VCaP (cell line): ENCODE measurements around the gene EIF3K.

Experiments
- H3K27ac ChIP-seq: fragments of 450-650 bp; 2 replicates; pipeline ENCODE4 v1.5.1; 2017
- TF ChIP-seq, protein P1 (sequence below): fragments of 450-650 bp; conservative IDR thresholded peaks from 2 replicates; pipeline ENCODE4 v1.5.1; 2017; ENCODE audit warnings: mild to moderate bottlenecking, moderate library complexity

EIF3K gene

DNA sequence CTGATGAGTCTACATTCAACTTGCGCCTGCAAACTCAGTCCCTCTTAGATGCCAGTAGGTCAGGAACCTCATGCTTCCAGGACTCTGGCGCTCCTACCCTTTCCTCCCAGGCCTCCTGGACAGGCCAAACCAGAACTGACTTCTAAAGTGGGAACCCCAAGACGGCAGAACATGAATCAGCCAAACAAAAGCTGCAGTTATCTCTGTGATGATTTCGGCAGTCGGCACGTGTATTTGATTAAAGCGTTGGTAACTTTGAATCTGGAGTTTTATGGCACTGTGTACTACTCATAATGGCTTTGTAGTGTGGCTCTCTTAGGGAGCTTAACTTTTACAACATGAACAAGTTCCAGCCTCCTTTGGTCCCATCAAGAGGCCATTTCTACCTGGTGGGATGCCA lies 42.1 kb downstream of the EIF3K start:
- H3K27ac ChIP-seq: peak overlapping the region; percentile 88
- TF ChIP-seq, protein P1, sequence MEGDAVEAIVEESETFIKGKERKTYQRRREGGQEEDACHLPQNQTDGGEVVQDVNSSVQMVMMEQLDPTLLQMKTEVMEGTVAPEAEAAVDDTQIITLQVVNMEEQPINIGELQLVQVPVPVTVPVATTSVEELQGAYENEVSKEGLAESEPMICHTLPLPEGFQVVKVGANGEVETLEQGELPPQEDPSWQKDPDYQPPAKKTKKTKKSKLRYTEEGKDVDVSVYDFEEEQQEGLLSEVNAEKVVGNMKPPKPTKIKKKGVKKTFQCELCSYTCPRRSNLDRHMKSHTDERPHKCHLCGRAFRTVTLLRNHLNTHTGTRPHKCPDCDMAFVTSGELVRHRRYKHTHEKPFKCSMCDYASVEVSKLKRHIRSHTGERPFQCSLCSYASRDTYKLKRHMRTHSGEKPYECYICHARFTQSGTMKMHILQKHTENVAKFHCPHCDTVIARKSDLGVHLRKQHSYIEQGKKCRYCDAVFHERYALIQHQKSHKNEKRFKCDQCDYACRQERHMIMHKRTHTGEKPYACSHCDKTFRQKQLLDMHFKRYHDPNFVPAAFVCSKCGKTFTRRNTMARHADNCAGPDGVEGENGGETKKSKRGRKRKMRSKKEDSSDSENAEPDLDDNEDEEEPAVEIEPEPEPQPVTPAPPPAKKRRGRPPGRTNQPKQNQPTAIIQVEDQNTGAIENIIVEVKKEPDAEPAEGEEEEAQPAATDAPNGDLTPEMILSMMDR: no peak

DNA sequence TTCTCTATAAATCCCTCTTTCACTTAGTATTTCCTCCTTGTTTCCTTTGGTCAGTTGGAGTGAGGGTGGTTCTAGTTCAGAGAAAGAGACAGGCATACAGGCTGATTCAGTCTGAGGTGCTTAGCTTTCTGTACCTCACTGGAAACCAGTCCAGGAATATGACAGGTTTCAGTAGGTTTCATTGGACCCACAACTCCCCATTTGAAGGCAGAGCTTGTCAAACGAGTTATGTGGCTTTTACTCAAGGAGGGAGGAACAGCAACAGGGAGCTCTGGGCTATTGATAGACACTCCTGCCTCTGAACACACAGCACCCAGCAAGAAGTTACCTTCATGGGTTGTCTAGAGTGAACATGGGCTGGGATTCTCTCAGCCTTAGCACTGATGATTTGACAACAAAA lies 43.0 kb downstream of the EIF3K start:
- peak overlapping the region; percentile 88 for H3K27ac ChIP-seq
- TF ChIP-seq, protein P1: no peak

DNA sequence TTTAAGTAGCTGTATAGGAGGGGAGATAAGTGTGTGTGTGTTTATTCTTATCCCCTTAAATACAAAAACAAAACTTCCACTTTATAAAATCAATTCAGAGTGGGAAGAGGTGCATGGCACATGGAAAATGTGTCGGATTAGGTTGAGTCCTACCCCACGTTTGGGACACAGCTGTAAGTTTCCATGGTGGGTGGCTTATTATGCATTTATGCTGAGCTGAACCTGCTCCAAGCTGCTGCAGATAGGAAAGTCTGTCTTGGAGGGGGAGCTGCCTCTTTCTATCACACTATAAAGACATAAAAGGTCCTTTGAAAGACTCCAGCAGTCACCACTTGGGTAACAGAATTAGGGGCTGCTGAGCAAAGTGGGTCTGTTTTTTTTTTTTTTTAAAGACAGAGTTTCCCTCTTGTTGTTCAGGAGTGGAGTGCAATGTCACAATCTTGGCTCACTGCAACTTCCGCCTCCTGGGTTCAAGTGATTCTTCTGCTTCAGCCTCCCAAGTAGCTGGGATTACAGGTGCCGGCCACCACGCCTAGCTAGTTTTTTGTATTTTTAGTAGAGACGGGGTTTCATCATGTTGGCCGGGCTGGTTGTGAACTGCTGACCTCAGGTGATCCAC lies 43.7 kb downstream of the EIF3K start:
- H3K27ac ChIP-seq: peak overlapping the region; percentile 88
- TF ChIP-seq, protein P1: no peak

DNA sequence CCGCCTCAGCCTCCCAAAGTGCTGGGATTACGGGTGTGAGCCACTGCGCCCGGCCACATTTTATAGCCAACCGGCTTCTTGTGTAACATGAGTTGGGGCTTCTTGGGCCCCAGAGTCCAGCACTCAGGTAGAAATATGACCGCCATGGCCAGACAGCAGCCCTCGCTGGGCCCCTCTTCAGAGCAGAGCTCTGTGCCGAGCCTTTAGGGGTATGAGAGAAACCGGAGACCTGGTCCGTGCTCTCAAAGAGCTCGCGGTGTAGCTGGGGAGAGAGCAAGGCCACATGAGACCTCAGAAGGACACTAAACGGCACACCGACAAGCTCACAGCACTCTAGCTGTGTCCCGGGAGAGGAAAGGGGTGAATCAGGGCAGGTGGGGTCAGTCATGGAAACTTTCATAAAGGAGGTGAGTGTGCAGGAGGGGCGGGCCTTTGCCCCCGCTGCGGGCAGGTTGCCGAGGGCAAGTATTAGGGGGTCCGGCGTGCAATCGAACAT lies 44.2 kb downstream of the EIF3K start:
- no peak overlapping the region for H3K27ac ChIP-seq
- TF ChIP-seq, protein P1: no peak

DNA sequence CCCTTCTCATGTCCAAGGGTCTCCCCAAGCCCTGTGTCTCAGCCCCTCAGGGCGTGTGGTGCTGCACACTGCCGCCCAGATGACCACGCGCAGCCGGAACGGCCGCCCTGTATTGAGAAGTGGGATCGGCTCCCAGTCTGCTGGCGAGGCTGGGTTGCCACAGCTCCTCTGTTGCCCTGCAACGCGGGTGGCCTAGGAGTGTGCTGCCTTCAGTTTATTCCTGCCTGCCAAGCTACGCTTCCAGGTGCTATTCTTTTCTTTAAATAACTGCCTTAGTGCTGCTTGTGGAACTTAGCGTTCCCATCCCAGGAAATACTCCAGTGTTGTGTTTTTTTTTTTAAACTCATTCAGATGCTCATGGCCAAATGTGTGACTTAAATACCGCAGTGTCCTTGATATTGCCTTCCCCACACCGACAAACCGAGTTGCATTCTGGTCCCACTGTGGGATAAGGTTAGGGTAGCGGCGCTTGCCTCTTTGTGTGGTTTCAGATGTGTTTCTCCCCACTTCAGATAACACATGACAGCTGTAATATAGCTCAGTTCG lies 45.0 kb downstream of the EIF3K start:
- TF ChIP-seq, protein P1: no peak
- H3K27ac ChIP-seq: no peak overlapping the region; the same call in 1 of the 2 replicates

DNA sequence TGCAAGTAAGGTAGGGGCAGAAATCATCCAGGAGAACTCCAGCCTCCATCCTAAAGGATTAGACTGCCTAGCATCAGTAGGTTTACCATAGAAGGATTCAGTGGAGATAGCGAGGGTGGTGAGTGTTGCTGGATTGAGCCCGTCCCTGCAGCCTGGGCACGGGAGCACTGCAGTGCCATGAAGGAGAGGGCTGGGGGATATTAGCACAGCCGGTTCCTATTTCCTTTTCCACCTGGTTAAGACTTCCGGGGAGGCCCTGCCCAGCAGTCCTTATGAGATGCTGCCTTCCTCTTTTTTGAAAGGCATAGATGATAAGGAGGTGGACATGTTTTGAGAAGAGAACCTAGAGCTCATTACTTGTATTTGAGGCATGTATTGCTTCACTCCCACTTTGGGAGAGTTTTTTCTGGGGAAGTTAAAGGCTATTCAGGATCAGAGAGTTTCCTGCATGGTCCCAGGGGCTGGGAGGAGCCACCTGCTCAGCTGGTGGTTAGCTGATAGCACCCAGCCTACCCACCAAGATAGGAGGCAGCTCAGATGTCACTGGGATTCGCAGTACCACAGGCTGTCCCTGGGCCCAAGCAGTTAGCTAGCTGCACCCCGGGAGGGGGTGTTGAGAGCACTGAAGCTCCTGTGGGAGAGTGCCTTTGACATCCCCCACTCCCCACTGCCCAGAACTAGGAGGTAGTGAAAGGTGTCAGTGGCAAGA lies 45.7 kb downstream of the EIF3K start:
- H3K27ac ChIP-seq: no peak overlapping the region; the same call in 1 of the 2 replicates
- TF ChIP-seq, protein P1: no peak

DNA sequence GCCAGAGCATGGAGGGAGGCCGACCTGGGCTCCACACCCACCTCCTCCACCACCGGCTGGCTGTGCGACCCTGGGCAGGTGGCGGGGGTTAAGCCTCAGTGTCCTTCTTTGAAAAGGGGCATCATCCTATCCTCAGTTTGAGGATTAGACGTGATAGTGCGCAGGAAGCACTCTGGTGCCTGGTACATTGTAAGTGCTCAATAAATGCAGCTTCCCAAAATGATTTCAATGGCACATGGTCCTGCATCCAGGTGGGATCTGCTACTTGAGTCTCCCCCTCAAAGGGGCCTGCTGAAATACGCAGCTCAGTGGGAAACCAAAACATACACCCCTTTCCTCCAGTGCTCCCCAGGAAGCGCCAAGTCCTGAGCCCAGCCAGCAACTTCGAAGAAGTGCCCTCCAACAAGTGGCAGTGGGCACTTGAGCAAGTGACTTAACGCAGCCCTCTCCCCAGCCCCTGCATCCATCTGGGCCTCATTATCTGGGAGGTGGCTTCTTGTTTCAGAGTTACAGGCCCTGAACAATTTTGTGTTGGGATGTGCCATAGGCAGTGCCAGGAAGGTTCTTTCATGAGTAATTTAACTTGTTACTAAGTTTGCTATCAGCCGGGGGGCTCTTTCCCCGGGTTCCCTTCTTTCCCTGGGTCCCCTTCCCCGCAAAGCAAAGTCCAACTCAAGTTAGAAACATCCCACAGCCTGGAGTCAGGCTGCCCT lies 46.4 kb downstream of the EIF3K start:
- H3K27ac ChIP-seq: peak overlapping the region; percentile 4; the same call in 1 of the 2 replicates
- TF ChIP-seq, protein P1: no peak
